HPDE6-E6E7 (cell line): ENCODE results near the gene MARCHF5.
"Not testable (repeated sequence)": the region's sequence is repeated elsewhere in the genome, so short reads cannot be mapped to it uniquely, and the experiment has no call there.

ENCODE experiments used
- DNase-seq: peaks from one replicate; pipeline ENCODE4 v3.0.0; 2011; ENCODE audit warnings: missing footprints; ENCODE audit errors: extremely low spot score

MARCHF5 gene

DNA sequence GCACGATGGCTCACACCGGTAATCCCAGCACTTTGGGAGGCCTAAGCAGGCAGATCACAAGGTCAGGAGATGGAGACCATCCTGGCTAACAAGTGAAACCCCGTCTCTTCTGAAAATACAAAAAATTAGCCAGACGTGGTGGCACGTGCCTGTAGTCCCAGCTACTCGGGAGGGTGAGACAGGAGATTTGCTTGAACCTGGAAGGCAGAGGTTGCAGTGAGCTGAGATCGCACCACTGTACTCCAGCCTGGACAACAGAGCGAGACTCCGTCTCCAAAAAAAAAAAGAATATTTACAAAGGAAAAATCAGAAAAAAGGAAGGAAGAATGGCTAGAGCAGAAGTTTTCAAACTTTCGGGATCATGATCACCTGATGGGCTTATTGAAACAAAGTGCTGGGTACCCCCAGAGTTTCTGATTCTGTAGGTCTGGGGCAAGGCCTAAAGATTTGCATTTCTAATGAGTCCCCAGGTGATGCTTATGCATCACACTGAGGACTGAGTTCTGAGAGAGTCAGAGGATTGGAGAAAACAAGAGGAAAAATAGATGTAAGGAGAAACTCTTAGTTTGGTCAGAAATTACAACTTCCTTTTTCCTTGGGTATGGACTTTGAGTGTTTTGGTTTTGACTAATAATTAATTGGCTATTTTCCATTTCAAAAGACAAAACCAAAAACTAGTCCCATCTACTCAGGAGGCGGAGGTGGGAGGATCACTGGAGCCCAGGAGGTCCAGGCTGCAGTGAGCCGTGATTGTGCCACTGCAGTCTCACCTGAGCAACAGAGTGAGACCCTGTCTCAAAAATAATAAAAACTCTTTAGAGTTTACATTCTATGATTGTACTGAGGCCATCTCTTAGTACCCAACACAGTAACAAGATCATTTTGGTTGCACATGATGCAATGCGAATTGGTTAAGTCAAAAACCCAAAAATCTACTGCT, 14.4 kb downstream of the MARCHF5 start:
- DNase-seq, result no peak

DNA sequence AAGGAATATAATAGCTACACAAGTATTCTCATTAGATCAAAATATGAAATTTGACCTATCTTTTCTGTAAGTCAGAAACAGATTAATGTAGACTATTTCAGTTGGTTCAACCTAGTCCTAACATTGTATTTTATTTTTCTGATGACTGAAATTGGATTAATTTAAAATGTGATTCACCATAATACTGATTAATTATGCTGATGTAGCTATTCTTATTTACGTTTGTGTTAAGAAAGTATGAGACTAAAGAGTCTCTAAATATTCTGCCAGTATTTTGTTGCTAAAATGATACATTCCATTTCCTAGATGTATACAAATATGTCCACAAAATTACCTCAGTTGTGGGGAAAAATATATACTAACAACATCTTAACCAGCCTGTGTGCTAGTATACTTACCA, 18.3 kb downstream of the MARCHF5 start:
- DNase-seq, result no peak

DNA sequence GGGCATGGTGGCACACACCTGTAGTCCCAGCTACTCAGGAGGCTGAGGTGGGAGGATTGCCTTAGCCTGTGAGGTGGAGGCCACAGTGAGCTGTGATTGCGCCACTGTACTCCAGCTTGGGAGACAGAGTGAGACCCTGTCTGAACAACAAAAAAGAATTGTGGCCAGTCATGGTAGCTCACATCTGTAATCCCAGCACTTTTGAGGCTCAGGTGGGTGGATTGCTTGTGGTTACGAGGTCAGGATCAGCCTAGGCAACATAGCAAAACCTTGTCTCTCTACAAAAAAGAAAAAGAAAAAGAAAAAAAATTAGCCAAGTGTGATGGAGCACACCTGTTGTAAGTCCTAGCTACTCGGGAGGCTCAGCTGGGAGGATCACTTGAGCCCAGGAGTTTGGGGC, 22.8 kb downstream of the MARCHF5 start:
- DNase-seq, result no peak

- no peak for DNase-seq
Observed at GRCh38 chr10:92316610-92317009, 25.6 kb downstream of the MARCHF5 start.

DNA sequence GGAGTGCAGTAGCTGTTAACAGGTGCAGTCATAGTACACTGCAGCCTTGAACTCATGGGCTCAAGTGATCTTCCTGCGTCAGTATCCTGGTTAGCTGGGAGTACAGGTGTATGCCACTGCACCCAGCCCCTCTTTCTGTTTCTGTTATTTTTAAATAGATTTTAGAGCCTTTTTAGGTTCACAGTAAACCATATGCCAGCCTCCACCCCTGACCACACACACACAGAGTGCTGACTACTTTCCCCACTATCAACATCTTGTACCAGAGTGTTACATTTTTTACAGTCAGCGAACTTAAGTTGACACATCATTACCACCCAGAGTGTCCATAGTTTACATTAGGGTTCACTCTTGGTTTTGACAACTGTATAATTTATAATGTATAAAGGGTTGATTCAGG, 32.1 kb downstream of the MARCHF5 start:
- DNase-seq, result no peak

DNA sequence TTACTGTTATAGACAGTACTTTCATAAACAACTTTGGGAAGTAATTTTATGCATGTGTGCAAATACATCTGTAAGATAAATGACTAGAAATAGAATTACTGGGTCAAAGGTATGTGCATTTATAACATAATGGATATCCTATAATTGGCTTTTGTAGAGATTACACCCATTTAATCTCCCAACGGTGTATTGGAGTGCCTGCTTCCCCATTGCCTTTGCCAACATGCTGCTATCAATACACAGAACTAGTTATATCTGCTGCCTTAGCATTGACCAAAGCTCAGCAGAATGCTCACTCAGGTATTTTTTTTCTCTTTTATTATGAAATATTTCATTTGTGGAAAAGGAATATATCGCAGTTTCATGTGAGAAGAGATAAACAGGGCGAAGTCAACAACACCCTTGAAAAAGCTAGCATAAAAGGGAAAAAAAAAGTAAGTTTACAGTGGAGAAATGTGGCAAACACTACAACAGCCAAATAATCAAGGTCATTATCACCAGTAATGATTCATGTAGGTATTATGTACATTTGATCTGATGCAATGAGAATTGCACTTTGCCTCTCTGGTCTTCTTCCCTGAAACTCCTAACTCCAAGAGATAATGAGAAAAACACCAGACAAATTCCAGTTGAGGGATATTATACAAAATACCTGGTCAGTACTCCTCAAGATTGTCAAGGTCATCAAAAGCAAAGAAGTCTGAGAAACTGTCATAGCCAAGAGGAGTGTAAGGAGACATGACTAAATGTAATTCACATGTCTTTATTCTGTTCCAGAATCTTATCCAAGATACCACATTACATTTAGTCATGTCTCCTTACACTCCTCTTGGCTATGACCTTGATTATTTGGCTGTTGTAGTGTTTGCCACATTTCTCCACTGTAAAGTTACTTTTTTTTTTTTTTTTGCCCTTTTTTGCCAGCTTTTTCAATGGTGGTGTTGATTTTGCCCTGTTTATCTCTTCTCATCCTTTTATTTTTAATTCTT, 36.8 kb downstream of the MARCHF5 start:
- no peak for DNase-seq

DNA sequence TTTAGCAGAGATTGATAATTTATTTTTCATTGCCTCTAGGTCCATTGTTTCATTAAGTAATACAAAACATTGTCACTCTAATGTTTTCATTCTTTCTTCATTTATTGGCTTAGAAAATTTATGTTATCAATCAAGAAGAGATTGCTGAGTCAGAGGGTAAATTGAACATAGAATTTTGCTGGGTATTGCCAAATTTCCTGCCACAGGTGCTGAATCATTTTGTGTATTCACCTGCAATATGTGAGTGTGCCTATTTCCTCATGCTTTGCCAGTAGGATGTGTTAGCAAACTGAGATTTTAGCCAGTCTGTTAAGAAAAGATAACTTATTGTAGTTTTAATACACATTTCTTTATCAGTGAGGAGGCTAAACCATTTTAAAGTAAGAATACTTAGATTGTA, 38.0 kb downstream of the MARCHF5 start:
- peak; percentile 29 for DNase-seq

DNA sequence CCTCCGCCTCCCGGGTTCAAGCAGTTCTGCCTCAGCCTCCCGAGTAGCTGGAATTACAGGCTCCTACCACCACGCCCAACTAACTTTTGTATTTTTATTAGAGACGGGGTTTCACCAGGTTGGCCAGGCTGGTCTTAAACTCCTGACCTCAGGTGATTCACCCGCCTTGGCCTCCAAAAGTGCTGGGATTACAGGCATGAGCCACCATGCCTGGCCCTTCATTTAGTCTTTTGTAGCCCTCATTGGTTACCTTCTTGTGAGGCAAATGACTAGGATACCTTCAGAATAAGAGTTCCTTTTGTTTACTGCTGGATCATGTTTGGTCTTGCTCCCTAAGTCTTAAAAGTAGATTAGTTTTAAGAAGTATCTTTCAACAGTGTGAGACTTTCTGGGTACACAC, 39.0 kb downstream of the MARCHF5 start:
- DNase-seq, result peak; percentile 31

DNA sequence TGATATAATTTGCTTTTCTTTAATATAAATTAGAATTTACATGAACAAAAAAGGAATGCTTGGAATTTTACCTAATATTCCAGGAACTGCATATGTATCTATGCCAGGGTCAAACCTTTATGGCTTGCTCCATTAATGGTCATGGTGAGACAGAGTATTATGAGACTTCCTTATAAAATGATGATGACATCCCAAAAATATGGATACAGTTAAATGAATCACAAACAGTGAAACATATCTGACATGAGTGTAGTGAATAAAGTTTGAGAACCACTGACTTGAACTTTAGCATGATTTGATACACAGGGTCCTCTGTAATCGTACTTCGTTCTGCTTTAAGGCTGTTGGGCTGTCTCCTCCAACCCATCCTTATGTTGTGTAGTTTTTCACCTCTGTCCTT, 51.8 kb downstream of the MARCHF5 start:
- DNase-seq, result no peak

DNA sequence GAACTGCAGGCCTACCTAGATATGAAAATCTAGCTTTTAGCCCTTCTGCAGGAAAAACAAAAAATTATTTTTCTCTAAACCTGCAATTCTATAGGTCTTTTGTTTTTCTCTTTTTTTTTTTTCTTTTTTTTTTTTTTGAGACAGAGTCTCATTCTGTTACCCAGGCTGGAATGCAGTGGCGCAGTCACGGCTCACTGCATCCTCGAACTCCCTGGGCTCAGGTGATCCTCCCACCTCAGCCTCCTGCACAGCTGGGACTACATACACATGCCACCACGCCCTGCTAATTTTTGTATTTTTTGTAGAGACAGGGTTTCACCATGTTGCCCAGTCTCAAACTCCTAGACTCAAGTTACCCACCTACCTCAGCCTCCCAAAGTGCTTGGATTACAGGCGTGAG, 54.6 kb downstream of the MARCHF5 start:
- DNase-seq, result not testable (repeated sequence)

GRCh38 chr10:92347035-92347676, 56.2 kb downstream of the MARCHF5 start:
- DNase-seq, result not testable (repeated sequence)

DNA sequence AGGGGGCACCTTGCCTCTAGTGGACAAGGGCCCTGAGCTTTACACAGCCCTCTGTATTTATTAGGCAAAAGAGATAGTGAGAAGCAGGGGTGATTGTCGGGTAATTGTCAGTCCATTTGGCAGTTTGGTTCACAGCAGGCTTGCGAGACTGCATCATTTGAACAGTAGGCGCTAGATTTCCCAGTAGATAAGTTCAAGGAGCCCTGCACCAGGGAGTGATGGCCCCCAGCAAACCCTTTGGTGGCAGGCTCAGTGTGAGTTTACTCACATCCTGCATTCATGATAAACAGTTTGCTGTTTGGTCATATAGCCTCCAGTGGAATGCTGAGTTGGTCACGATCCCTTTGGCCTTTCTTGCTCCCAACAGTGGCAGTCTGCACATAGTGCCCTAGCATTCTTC, 59.4 kb downstream of the MARCHF5 start:
- DNase-seq, result no peak

- no peak for DNase-seq
Observed at GRCh38 chr10:92354587-92354986, 63.6 kb downstream of the MARCHF5 start.

DNA sequence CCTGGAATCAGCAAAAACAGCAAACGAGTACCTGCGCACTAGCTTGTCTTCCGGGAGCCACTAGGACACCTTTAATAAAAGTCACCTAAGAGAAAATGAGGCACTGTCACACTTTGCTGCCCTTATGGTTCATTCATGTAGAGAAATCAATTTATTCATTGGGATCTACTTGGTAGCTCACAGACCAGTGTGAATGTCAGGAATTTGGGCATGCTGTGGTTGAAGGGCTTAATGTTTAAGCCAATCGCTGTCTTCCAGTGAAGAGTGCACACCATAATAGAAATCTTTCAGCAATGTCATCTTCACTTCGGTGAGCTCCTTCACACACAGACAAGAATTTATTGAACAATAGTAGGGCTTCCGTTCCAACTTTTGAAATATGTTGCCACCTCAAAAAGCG, 65.1 kb downstream of the MARCHF5 start:
- no peak for DNase-seq

DNA sequence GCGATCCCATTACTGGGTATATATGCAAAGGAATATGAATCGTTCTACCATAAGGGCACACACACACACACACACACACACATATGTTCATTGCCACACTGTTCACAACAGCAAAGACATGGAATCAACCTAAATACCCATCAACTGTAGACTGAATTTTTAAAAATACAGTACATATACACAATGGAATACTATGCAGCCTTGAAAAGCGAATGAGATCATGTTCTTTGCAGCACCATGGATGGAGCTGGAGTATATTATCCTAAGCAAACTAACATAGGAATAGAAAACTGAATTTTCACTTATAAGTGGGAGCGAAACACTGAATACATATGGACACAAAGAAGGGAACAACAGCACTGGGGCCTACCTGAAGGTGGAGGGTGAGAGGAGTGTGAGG, 72.5 kb downstream of the MARCHF5 start:
- no peak for DNase-seq

DNA sequence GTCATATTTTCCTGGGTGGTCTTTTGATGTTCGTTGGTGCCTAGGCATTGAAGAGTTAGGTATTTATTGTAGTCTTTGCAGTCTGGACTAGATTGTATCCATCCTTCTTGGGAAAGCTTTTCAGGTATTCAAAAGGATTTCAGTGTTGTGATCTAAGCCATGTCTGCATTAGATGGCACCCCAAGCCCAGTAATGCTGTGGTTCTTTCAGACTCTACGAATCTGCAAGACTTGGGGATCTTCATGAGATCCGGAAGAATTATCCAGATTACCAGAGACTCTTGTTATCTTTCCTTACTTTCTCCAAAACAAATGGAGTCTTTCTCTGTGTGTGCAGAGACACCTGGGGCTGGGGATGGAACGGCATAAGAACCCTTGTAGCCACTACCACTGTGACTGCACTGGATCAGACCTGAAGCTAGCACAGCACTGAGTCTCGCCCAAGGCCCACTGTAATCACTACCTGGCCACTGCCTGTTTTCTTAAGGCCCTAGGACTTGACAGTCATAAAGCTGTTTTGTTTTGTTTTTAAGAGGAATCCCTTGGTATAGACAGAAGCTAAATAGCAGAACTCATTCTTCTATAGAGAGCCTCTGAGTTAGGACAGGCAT, 75.5 kb downstream of the MARCHF5 start:
- no peak for DNase-seq

- no peak for DNase-seq
Observed at GRCh38 chr10:92377962-92378361, 87.0 kb downstream of the MARCHF5 start.

- DNase-seq, result no peak
Observed at GRCh38 chr10:92381543-92381954, 90.6 kb downstream of the MARCHF5 start.

DNA sequence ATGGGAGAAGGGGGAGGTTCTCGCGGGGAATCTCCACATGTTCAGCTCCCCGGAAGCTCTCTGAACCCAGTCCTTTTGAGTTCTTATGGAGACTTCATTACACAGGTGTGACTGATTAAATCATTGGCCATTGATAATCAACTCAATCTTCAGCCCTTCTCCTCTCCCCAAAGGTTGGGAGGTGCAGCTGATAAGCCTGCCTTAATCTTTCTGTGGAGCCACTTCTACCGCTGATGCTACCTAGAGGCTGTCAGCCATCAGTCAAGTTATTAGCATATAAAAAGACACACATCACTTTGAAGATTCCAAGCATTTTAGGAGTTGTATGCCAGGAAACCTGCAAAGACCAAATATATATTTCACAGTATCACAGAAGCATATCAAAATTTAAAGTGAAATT, 91.7 kb downstream of the MARCHF5 start:
- DNase-seq, result no peak

DNA sequence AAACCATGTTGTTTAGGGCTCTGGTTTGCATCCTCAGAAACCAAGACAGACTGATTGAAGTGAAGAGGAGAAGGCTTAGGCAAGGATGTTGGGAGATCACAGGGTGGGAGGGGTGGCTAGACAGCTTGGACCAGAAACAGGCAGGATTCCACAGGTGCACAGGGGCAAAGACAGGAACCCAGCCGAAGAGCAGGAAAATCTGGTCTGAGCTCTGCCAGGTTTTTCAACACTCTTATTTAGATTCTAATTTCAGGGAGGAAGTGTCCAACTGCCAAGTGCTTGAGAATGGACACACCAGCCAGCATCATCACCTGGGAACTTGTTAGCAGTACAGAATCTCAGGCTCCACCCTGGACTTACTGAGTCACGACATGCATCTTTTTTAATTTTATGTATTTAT, 93.8 kb downstream of the MARCHF5 start:
- DNase-seq, result no peak

DNA sequence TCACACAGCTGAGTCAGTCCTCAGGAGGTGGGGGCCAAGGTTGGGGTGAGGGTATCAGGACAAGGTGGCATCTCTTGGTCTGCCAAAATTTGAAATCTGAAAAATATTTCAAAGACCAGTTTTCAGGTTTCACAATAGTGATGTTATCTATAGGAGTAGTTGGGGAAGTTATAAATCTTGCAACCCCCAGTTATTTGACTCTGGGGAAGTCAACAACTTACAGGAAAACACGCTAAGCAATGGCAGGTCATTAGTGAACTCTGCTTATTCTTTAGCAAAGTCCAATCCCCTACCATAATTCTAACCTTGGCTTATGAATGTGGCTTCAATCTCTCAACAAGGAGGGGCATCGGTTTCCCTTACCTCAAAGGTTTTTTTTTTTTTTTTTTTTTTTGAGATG, 94.9 kb downstream of the MARCHF5 start:
- DNase-seq, result no peak
